HepG2 (cell line): Measurements from ENCODE around the gene IGSF8. TPM values are rescaled to one million over a fixed set of nuclear protein-coding genes. Genes with fewer than 3 reads are reported as not detected.

Source experiments
- MED8 ChIP-seq: sonication (generic); formaldehyde crosslinking; IDR thresholded peaks from 2 replicates; pipeline ENCODE4 v1.8.1; 2023; ENCODE audit warnings: mild to moderate bottlenecking, missing genetic modification reagents; ENCODE audit not compliant: insufficient replicate concordance
- SP1 ChIP-seq, 2 experiments: fragments of 450-650 bp in 1 of 2; sonication (generic) in 1 of 2; formaldehyde crosslinking in 1 of 2; IDR thresholded peaks; 2 replicates each; pipeline versions ENCODE4 v1.4.0 to v1.6.1; 2016 to 2020; ENCODE audit warnings: missing genetic modification reagents in 1 of 2
- ZFY ChIP-seq: sonication (generic); formaldehyde crosslinking; IDR thresholded peaks from 2 replicates; pipeline ENCODE4 v1.4.0; 2020; ENCODE audit warnings: missing genetic modification reagents
- polyA plus RNA-seq, 8 experiments: library from polyadenylated mRNA; depleted of rRNA in 3 of 8; stranded (reverse) in 7 of 8; unstranded in 1 of 8; fragments of >200 nt; fragmentation: Illumina TruSeq in 4 of 8; extraction: Trizol in 4 of 8; gene quantifications; 2 replicates each; pipeline versions ENCODE4 v1.2.1 to v1.2.3, GENCODE V29; 2011 to 2016; ENCODE audit warnings: low read depth in 4 of 8, missing spikeins in 1 of 8, mixed read lengths in 1 of 8; ENCODE audit not compliant: insufficient read depth in 1 of 8
- total RNA-seq, 5 experiments: library from RNA; depleted of rRNA; stranded (reverse); fragments of >200 nt; fragmentation: Illumina TruSeq; extraction: Trizol; gene quantifications; 2 replicates each; pipeline ENCODE4 v1.2.3, GENCODE V29; 2016; ENCODE audit warnings: low read depth in 1 of 5
- TF ChIP-seq, protein P1 (sequence below): sonication (generic); formaldehyde crosslinking; IDR thresholded peaks from 2 replicates; pipeline ENCODE4 v1.4.0; 2020; ENCODE audit warnings: missing genetic modification reagents, low read depth, mild to moderate bottlenecking, borderline replicate concordance
- TF ChIP-seq, protein P2 (sequence below), 2 experiments: sonication (generic) in 1 of 2; formaldehyde crosslinking in 1 of 2; IDR thresholded peaks; 2 replicates each; pipeline versions ENCODE4 v1.6.1 to v1.9.0; 2014 to 2022; ENCODE audit warnings: antibody characterized with exemption in 1 of 2, borderline replicate concordance in 1 of 2, inconsistent platforms in 1 of 2, low read depth in 1 of 2, missing genetic modification reagents in 1 of 2

IGSF8 gene
- total and polyA plus RNA-seq, 2 of the 13 experiments (the other 11 are each of a cell fraction or from before 2014, with no cell fraction given): 24.0 to 41.0 TPM

DNA sequence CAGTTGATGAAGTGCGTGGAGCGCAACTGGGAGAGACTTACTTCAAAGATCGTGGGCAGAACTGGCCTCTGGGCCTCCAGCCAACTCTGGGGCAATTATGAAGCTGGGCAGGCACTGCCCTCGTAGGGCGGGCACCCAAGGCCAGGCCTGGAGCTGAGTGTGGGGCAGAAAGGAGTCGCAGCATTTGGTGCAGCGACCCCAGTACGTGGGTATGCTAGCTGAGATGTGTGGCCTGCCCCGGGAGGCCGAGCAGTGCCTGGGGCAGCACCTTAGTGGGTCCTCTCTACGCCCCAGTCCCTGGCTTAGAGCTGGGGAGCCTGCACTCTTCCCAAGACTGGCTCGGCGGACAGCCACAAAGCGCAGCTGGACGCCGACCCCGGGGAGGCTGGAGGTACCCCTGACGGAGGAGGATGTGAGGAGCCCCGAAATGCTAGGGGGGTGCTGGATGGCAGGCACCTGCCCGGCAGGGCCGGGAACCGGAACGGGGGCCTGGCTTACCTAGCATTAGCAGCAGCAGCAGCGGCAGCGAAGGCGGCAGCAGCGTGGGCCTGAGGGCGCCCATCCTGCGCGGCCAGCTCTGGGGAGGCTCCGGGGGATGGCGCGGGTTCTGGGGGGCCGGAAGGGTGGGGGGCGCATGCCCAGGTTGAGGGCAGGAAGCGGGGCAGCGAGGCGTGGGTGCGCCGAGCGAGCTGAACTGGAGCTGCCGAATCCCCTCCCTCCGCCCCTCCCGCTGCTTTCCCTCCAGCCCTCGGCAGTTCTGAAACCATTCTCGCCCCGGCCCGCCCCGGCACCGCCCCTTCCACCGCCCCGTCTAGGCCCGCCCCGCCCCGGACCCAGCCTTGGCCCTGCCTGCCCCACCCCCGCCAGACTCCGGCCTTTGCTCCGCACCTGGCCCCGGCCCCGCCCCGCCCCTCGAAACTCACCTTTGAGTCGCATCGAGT is at the start of gene IGSF8 (continued):
- TF ChIP-seq, protein P1, sequence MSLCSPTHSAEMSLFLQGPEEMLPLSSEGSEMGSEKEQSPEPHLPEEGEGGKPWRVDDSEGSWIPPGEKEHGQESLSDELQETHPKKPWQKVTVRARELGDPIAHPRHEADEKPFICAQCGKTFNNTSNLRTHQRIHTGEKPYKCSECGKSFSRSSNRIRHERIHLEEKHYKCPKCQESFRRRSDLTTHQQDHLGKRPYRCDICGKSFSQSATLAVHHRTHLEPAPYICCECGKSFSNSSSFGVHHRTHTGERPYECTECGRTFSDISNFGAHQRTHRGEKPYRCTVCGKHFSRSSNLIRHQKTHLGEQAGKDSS (CRISPR knock-in tag): peak; percentile 68; the same call in 1 of the 2 replicates
- peak; percentile 63 for TF ChIP-seq ZFY (CRISPR knock-in tag)
- no peak for TF ChIP-seq MED8
- peak; percentile 98 for TF ChIP-seq SP1 (IDR thresholded peaks at IDR 0.05)
- peak; percentile 96 for TF ChIP-seq SP1 (CRISPR knock-in tag; IDR thresholded peaks at IDR 0.05)
- TF ChIP-seq, protein P2, sequence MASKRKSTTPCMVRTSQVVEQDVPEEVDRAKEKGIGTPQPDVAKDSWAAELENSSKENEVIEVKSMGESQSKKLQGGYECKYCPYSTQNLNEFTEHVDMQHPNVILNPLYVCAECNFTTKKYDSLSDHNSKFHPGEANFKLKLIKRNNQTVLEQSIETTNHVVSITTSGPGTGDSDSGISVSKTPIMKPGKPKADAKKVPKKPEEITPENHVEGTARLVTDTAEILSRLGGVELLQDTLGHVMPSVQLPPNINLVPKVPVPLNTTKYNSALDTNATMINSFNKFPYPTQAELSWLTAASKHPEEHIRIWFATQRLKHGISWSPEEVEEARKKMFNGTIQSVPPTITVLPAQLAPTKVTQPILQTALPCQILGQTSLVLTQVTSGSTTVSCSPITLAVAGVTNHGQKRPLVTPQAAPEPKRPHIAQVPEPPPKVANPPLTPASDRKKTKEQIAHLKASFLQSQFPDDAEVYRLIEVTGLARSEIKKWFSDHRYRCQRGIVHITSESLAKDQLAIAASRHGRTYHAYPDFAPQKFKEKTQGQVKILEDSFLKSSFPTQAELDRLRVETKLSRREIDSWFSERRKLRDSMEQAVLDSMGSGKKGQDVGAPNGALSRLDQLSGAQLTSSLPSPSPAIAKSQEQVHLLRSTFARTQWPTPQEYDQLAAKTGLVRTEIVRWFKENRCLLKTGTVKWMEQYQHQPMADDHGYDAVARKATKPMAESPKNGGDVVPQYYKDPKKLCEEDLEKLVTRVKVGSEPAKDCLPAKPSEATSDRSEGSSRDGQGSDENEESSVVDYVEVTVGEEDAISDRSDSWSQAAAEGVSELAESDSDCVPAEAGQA (IDR thresholded peaks at IDR 0.05; ENCODE audit: low read depth): no peak
- TF ChIP-seq, protein P2 (CRISPR knock-in tag; IDR thresholded peaks at IDR 0.05; ENCODE audit: borderline replicate concordance): no peak
- TF ChIP-seq, all 625 proteins: peak for 80
